GM19438 (cell line): Measurements from ENCODE around the gene ZNRF1.
A peak's percentile ranks its signal among the peaks of the same experiment; 100 is the strongest.
"Not testable (repeated sequence)": the region's sequence is repeated elsewhere in the genome, so short reads cannot be mapped to it uniquely, and the experiment has no call there.

Source experiments
- ATAC-seq: cut with Tn5 transposase; IDR thresholded peaks from one replicate; pipeline ENCODE4 v1.9.1; 2021; ENCODE audit warnings: low read depth; ENCODE audit not compliant: unreplicated experiment

Gene ZNRF1

GRCh38 chr16:75110637-75111513 is 112.1 kb downstream of the ZNRF1 start:
- ATAC-seq: peak; percentile 68

GRCh38 chr16:75111514-75111940 is 112.7 kb downstream of the ZNRF1 start:
- peak; percentile 3 for ATAC-seq

- ATAC-seq: no peak
Measured at GRCh38 chr16:75111961-75112733, 113.3 kb downstream of the ZNRF1 start.

- no peak for ATAC-seq
Measured at GRCh38 chr16:75112734-75113491, 114.1 kb downstream of the ZNRF1 start.

- ATAC-seq: no peak
Measured at GRCh38 chr16:75113541-75114121, 114.8 kb downstream of the ZNRF1 start.

GRCh38 chr16:75114179-75114945 is 115.5 kb downstream of the ZNRF1 start:
- no peak for ATAC-seq

GRCh38 chr16:75114946-75115825 is 116.4 kb downstream of the ZNRF1 start:
- no peak for ATAC-seq

GRCh38 chr16:75116081-75116910 is 117.5 kb downstream of the ZNRF1 start, which contains the start of gene LDHD:
Gene LDHD, minus strand, starts transcription at chr16:75116780. Its CDS starts 60 bp downstream, at chr16:75116720.
- no peak for ATAC-seq

GRCh38 chr16:75116911-75117245 is 118.1 kb downstream of the ZNRF1 start:
- no peak for ATAC-seq

GRCh38 chr16:75118943-75119539 is 120.2 kb downstream of the ZNRF1 start:
- ATAC-seq: no peak

- no peak for ATAC-seq
Measured at GRCh38 chr16:75120253-75120652, 121.4 kb downstream of the ZNRF1 start.

- no peak for ATAC-seq
Measured at GRCh38 chr16:75121949-75122568, 123.2 kb downstream of the ZNRF1 start.

- ATAC-seq: no peak
Measured at GRCh38 chr16:75122609-75123008, 123.8 kb downstream of the ZNRF1 start.

- ATAC-seq: no peak
Measured at GRCh38 chr16:75127713-75128415, 129.0 kb downstream of the ZNRF1 start.

GRCh38 chr16:75129421-75130149 is 130.8 kb downstream of the ZNRF1 start:
- not testable (repeated sequence) for ATAC-seq
